GM18858 (cell line): ENCODE data around the gene ZNF329.

Experiments
- ATAC-seq: cut with Tn5 transposase; IDR thresholded peaks from one replicate; pipeline ENCODE4 v1.9.1; 2021; ENCODE audit not compliant: unreplicated experiment

Gene ZNF329

DNA sequence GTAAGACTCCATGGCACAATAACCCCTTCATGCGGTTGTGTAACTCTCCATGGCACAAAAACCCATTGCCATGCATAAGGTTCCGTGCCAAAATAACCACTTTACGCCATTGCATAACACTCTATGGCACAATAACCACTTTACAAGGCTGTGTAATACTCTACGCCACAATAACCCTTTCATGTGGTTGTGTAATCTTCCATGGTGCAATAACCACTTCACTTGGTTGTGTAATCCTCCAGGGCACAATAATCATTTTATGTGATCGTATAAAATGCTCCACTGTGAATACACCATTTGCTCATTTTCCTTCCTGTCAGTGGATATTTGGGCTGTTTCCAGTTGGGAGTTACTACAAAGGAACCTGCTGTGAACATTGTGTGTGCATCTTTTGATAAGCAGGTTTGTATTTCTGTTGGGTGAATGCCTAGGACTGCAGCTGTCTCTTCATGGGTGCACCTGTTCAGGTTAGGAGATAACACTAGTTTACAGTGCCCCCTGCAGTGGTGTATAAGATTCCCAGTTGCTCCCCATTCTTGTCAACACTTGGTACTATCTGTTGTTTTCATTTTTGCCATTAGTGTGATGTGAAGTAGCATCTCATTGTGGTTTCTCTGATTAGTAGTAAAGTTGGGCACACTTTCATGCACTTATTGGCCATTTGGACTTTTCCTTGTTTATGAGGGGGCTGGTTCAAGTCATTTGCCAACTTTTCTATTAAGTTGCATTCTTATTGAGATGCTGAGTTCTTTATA is 31.4 kb downstream of the ZNF329 start:
- no peak for ATAC-seq

DNA sequence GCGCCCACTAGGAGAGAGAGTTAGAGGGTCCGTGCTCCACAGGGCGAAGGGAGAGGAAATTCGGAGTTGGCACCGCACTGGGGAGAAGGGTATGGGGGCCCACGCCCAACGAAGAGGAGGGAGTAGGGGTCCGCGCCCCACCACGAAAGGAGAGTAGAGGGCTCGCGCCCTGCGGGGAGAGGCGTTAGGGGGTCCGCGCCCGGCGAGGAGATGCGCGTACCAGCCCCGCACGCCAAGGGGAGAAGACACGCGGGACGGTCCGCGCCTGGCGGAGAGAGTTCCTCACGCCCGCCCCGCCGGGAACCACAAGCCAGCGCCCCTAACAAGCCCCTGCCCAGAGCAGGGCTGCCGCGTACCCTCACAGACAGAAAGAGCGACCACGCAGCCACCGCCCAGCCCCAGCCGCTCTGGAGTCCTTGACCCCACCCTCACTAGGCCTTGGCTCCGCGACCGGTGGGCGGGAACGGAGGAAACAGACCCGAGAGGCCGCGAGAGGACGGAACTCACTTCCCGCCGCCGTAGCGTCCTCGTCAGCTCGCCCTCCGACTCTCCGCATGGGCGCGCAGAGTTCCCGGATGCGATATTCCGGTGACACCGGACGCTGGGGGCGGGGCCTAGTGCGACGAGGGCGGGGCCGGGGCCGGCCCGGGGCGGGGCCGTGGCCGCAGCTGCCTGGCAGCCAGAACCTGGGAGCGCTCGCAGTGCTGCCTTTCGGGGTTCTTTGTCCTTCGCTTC is 32.6 kb downstream of the ZNF329 start:
- ATAC-seq = no peak

DNA sequence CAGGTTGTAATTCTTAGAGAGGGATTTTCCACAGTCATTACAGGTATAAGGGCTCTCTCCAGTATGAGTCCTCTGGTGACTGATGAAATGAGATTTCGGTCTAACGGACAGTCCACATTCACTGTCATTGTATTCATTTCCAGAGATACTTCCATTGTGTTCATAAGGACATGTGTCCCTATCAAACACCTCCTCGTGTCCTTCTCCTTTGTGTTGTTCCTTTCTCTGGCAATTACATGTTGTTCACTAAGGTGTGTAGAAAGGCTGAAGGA is 42.1 kb downstream of the ZNF329 start:
- ATAC-seq = no peak

DNA sequence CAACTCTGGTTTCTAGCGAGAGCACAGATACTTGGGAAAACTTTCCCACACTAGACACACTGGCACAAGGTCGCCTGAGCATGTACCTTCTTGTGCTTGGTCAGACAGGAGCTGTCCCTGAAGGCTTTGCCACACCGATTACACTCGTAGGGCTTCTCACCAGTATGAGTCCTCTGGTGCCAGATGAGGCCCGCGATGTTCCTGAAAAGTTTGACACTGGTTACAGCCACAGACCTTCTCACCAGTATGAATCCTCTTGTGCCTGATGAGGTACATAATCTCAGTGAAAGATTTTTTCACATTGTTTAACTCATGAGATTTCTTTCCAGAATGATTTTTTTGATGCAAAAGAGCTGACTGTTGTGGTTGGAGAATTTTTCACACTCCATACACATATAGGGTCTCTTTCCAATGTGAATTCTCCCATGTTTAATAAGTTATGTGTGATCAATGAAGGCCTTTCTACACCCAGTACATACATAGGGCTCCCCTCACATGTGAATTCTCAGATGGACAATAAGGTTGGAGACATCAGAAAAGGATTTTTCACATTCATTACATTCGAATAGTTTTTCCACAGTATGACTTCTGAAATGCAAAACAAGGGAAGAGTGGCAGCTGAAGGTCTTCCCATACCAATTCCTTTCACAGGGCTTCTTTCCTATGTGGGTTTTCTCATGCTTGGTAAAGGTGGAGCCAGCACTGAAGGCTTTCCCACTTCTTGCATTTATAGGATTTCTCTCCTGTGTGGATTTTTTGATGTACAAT is 42.6 kb downstream of the ZNF329 start:
- ATAC-seq = no peak

DNA sequence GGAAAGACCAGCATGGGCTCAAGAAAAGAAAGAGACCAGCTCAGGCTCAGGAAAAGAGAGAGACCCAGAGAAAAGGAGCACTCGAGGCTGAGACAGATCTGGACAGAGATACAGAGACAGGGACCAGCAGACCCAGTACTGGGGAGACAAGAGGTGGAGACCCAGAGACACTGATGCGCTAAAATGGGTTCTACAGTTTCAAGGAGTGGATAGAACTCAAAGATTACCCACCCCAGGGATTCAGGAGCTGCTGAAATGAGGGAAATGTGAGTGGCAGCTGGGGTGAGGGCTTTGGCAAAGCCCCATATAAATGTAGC is 51.9 kb downstream of the ZNF329 start:
- ATAC-seq = no peak

DNA sequence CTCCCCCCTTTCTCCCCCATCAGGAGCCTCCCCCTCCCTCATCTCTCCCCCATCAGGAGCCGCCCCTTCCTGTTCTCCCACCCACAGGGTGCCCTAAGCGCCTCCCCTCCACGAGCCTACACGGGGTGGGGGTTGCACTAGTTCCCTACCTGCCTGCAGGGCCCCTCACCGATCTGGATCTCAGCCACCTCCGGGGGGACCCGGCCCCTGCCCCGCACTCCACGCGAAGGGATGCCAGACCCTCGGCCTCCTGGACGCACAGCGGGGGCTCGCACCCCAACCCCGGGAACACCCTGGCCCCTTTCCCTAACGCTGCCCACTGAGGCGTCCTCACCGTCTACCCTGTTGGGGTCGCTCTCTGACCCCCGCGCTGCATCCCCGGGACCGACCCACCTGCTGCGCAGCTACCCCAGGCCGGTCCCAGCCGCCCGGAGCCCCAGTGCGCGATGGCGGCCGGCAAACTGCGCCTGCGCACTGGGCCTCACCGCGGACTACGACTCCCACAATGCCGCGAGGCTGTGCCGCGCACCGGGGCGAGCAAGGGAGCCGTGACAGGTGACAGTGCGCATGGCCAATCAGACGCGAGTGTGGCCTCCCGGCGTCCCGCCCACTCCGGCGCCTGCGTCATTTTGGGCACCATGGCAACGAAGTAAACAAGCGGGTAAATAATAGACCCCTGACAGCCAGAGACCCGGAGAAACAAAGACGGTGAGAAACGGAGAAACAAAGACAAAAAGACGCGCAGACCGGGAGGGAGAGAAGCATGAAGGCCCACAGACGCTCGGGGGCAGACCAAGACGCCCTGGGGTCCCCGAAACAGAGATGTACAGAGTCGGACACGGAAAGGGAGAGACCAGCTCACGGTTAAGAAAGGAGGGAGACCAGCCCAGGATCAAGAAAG is 52.6 kb downstream of the ZNF329 start, which contains the start of gene ZSCAN18:
Gene ZSCAN18, minus strand, starts transcription at position 451 of the 901 bp plus-strand sequence. CDS start 7,964 bp downstream, outside the sequence.
- peak; percentile 51 for ATAC-seq

DNA sequence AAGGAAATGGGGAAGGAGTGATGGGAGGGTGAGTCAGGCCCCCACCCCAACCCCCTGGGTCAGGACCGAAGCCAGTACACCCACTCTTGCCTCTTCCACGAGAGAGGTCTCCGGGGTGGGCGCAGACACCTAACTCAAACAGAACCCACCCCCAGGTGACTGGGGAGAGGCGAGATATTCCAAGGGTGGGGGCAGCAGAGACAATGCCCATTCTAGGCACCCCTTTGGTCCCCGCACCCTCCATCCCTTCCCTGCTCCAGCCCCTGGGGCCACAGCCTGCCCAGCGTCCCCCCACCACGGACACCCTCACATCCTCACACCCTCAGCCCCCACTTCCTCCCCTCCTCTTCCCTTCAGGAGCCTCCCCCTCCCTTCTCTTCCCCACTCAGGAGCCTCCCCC is 53.2 kb downstream of the ZNF329 start:
- no peak for ATAC-seq

DNA sequence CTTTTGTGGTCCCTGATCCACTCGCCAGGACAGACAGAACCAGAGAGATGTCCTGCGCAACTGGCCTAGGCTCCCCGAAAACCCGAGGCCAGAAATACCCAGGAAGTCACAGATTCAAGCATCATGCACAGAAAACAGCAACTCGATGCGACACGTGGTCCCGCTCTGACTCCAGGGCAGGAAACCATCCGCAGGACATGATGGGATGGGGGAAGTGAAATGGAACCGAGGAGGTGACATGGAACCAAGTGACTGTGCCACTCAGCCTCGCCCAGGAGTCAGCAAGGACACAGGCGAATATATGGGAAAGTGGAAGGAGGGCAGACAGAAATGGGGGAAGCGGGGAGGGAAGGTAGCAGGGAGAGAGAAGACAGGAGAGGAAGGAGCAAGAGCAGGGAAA is 53.7 kb downstream of the ZNF329 start:
- no peak for ATAC-seq

DNA sequence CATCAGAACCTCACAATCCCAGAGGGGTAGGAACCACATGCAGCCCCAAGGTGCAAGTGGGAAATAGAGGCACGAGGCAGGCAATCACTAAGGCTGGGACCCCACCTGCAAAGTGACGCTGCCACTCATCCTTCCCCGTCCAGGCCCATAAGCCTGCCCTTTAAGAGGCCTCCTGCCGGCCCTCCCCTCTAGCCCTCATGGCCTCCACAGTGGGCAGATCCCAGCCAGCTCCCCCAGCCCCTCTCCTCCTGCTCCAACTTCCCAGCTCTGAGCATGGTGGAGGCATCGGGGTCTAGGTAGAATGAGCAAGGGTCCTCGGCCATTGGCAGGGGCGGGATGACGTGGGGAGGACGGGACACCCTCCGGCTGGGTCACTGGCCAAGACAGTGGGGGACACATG is 55.3 kb downstream of the ZNF329 start:
- ATAC-seq = no peak

DNA sequence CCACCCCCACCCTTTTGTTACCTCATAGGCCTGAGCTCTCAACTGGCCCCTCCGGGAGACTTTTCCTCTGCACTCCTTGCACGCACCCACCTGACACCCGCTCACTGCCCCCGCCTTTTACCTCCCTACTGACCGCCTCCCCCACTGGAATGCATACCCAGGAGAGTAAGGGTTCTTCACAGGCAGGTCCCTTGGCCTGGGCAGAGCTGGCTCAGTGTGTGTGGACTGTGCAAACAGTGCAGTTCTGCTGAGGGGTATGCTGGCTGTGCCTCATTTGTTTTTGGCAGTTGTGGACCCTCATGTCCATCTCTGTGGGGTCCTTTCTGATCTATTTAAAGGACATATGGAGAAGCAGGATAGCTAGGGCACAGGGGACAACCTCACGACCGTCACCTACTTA is 57.5 kb downstream of the ZNF329 start:
- ATAC-seq = no peak

DNA sequence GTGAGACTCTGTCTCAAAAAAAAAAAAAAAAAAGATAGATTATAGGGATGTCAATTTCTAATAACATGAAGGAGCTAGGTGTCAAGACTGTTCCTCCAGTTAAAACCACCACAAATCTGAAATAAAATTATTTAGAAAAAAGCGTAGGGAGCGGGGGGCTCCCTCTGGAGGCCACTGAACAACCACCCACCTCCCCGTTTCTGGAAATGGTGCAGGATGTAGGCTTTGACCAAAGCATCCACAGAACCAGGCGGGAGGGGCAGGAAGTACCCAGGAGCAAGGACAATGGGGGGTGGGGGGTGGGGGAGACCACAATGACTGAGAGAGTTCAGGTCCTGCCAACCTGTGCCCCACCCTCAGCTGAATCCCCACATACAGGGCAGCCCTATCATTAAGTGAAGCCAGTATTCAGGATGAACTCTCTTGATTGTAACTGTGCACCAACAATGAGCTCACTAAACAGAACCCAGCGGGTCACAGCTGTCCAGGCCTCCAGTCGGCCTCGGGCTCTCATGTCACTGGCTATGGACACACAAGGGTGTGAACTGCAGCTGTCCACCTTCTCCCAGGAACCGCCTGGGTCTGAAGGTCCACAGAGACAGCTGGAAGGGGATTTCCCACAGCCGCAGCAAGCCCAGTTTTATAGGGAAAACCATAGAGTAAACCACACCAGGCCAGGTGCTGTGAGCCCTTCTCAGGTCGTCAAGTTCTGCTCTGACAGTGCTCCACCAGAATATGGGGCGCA is 59.2 kb downstream of the ZNF329 start:
- ATAC-seq = no peak

DNA sequence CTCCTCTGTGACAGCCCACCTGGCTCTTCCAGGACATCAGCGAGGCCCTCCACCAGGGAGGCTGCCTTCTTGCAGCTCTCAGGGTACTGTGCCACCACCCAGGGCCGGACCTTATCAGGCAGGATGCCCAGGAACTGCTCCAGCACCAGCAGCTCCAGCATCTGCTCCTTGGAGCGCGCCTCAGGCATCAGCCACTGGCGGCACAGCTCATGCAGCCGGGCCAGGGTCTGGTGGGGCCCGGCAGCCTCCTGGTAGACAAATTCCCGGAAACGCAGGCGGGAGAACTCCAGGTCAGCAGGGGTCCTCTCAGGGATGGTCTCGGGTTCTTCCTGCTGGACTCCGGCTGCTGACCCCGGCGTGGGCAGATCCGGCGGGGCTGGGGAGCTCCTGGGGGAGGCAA is 60.7 kb downstream of the ZNF329 start:
- no peak for ATAC-seq

DNA sequence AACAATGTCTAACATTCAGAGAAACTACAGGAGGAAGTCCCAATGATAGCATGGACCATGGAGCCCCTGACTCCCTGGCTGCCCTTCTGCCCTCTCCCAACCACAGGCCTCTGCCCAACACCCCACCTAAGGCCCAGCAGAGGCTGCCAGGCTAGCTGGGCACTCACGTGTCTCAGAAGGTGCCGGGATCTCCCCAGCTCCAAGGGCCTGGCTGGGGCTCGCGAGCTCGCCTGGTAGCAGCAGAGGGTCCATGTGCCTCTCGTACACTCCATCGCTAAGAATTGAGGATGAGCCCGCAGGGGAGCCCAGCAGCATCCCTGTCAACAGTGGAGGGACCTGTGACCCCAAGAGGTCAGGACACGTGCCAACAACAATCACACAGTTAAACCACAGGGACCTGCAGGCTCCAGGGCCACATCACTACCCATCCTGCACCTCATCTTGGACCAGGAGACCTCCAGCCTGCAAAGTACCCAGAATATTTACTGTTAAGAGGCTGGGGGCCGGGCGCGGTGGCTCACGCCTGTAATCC is 62.0 kb downstream of the ZNF329 start:
- ATAC-seq = no peak

DNA sequence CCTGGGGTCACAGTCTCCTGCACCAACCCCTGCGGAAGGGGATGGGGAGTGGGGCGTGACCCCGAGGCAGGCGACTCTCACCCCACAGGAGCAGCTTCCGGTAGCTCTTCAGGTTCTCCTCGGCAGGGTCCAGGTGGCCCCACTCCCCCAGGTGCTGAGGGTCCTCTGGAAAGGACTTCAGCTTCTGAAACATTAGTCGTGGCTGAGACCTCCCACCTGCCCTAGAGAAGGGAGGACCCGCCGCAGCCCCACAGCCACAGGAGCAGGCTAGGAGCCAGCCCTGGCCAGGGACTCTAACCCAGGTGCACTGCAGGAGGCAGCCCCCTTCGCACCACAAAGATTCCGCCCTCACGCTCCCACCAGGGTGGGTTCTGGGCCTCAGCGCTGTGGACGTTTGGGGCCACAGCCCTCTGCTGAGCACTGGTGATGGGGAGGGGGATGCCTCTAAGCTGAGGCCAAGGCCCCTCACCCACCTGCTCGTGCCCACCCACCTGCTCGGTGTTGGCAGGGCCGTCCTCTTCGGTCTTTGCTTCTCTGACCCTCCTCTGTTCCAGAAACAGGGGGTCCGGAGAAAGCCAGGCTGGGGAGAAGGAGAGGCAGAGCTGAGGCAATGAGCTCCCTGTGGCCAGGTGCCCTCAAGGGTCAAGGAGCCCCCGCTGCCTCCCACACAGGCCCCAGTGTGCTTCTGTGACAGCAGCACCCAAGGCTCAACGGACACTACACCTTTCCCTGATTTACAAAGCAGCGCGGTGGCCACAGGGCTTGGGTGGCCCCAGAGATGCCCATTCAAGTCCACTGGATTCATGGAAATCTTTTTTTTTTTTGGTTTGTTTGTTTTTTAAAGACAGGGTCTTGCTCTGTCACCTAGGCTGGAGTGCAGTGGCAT is 63.5 kb downstream of the ZNF329 start:
- ATAC-seq = no peak

DNA sequence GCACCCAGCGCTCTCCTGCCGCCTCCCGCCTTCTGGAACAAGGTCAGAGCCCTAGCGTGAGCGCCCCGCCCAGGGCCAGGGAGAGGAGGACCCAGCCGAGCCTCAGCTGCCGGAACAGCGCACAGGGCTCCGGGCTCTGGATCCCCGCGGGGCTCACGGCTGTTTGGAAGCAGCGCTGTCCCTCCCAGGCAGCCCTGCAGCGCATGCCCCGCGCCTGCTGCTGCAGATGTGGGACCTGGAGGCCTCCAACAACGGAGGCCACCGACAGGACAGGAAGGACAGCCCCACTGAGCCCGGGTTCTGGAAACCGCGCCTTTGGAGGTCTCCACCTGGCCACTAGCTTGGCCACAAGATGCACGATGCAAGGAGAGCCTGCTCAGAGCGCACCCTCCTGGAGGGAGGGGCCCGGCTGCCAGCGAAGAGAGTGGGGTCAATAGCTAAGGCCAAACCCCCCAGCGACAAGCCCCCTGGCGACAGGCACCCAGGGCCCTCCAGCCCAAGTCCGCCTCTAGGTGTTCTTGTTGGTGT is 65.2 kb downstream of the ZNF329 start:
- no peak for ATAC-seq

DNA sequence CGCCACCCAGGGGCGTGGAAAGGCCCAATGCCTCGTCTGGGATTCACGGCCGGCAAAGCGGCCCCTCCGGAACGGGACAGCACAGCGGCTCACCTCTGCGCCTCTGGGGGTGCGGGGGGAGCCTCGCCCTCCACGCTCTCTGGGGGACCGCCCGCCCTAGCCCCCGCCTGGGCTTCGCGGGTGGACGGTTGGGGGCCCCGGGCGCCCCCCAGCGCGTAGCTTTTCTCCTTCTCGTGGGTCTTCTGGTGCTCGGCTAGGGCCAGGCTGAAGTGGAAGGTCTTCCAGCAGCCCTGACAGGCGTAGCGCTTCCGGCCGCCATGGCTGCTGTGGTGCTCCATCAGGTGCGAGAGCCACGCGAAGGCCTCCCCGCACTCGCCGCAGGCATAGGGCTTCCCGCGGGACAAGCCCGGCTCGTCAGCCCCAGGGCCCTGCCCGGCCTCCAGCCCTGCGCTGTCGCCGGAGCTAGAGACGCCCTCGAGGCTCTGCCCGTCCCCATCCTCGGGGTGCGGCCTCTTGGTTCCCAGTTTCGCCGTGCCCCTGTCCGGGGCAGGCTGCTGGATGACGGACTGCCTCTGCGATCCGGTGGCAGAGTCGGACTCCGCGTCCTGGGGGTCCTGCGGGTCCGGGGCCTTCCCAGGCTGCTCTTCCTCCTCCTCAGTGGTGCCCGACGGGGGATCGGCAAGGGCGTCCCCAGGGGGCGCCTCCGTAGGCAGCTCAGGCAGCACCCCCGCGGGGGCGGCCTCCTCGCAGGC is 65.8 kb downstream of the ZNF329 start:
- no peak for ATAC-seq

DNA sequence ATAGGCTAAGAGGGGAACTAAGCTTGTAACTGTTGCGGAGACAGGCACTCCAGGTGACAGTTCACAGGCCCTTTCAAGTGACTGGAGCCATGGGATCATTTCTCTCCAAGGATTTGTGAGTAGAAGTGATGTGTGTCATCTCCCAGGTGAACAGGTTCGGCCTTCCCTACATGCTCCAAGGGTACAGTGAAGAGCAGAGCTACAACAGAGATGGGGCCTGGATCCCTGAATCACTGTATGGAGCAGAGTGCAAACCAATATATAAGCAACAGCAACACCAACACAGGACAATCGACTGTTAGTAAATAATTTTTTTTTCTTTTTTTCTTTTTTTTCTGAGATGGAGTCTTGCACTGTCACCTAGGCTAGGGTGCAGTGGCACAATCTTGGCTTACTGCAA is 67.6 kb downstream of the ZNF329 start:
- no peak for ATAC-seq

DNA sequence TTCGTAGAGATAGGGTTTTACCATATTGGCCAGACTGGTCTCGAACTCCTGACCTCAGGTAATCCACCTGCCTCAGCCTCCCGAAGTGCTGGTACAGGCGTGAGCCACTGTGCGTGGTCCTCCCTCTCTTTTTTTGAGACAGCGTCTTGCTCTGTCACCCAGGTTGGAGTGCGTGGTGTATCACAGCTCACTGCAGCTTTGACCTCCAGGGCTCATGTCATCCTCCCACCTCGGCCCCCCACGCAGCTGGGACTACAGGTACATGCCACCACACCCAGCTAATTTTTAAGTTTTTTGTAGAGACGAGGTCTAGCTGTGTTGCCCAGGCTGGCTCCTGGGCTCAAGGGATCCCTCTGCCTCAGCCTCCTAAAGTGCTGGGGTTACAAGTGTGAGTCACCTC is 70.8 kb downstream of the ZNF329 start:
- ATAC-seq = no peak
